ENCODE measurements around the gene NPM3. TPM values are rescaled to one million over a fixed set of nuclear protein-coding genes. Genes with fewer than 3 reads are reported as not detected.
A peak's percentile ranks its signal among the peaks of the same experiment; 100 is the strongest.

The NPM3 gene
- total and polyA plus RNA-seq, 2 of the 8 experiments (the other 6 are each of a cell fraction or from before 2014, with no cell fraction given): 127 to 175 TPM

DNA sequence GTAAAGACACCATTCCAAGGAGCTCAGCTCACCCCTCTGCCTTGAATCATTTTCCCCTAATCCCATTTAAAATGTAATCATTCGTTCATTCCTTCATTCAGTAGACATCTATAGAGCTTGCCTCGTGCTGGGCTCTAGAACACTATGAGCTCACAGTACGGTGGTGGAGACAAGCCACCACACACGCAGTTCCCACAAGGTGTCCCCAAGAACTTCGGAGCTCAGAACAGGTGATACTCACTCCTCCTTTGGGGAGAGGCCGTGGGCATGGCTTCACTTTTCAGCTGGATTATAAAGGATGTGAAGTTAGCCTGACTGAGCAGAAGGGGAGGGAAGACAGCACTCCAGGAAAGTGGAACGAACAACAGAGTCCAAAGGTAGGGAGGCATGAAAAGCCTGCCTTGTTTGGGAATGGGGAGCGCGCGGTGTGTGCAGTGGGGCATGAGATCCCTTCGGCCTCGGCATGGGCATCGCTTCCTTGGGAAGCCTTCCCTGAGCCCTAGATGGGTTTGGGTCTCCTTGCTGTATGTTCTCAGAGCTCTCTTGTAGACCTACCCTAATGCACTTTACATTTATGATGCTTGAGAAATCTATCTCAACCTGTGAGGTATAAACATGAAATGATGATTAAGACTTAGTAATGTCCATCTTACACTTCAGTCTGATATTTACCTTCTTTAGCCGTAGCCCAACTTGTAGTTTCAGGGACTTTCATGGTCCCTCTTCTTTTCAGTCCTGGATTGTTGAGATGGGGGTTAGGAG lies 35.8 kb upstream of the NPM3 start:
- Histone ChIP-seq H3K79me1 (ENCODE audit: low read depth, low read length) (peaks cover 7% of the 10 kb centered on the region), H3K4me1 (replicated peaks in 1 of 4; ENCODE audit: control insufficient read depth in 3 of 4, insufficient read depth in 4 of 4, low read length in 3 of 4) (peaks cover 0 to 5% (median 0%) of the 10 kb centered on the region in 4 experiments; a peak in 3 of 7 replicates), H3K4me2 (ENCODE audit: insufficient read depth in 1 of 2, low read depth in 2 of 2, low read length in 2 of 2) (peak overlapping the region; percentile 88 to 93), H2AFZ (ENCODE audit: low read length) (peak overlapping the region; percentile 45), H3K27ac (ENCODE audit: low read depth, low read length) (peak overlapping the region; percentile 63), H2BK12ac (ENCODE audit: low read depth, low read length) (peak overlapping the region; percentile 91), H3K79me2 (ENCODE audit: control insufficient read depth in 1 of 2, insufficient read depth in 2 of 2, low read length in 2 of 2) (peaks cover 37 to 44% of the 10 kb centered on the region in 2 experiments), H2AK5ac (ENCODE audit: low read depth, low read length) (no peak overlapping the region), H3K56ac (replicated peaks; ENCODE audit: insufficient read length, low read depth, low read length) (peak overlapping the region; percentile 0), H4K20me1 (replicated peaks in 1 of 2; ENCODE audit: control insufficient read depth in 1 of 2, insufficient read depth in 2 of 2, low read length in 2 of 2) (peaks cover 23 to 25% of the 10 kb centered on the region in 2 experiments), H3K4me3 (ENCODE audit: extremely low read depth in 1 of 4, insufficient read depth in 2 of 4, low read depth in 3 of 4, low read length in 4 of 4) (peak overlapping the region; percentile 77 to 98 (median 90)), H2BK5ac (ENCODE audit: low read depth, low read length) (peak overlapping the region; percentile 74), H3K36me3 (ENCODE audit: control insufficient read depth in 2 of 4, insufficient read depth in 4 of 4, low read length in 3 of 4) (no peaks in the 10 kb centered on the region), H3K23me2 (ENCODE audit: low read depth, low read length) (peaks cover 14% of the 10 kb centered on the region), H3K23ac (ENCODE audit: insufficient read length) (no peak overlapping the region), H3K9ac (replicated peaks in 1 of 4; ENCODE audit: extremely low read depth in 1 of 4, low read depth in 3 of 4, low read length in 3 of 4) (peak overlapping the region; percentile 52 to 91 (median 79)), H3K18ac (ENCODE audit: extremely low read depth, low read length) (peak overlapping the region; percentile 21; the same call in 1 of the 2 replicates), H3K14ac (ENCODE audit: insufficient read length) (no peak overlapping the region), H3K4ac (replicated peaks; ENCODE audit: insufficient read length, low read depth, low read length) (no peak overlapping the region), H4K91ac (replicated peaks; ENCODE audit: insufficient read length, low read length) (peak overlapping the region; percentile 30), H2BK15ac (ENCODE audit: low read length) (0 out of 2 replicates have a peak overlapping the region, but pooled peaks have one; percentile 14), H2BK20ac (ENCODE audit: low read length) (no peak overlapping the region), H3K9me3 (ENCODE audit: insufficient read depth in 2 of 2, low read depth in 1 of 2, low read length in 1 of 2) (no peaks in the 10 kb centered on the region), H4K8ac (ENCODE audit: extremely low read depth, insufficient read depth, low read length) (peak overlapping the region; percentile 83; the same call in 1 of the 2 replicates), H2BK120ac (replicated peaks; ENCODE audit: low read depth, low read length) (no peak overlapping the region), H4K5ac (ENCODE audit: insufficient read length, low read depth, low read length) (peak overlapping the region; percentile 74), H3K27me3 (replicated peaks in 1 of 4; ENCODE audit: control insufficient read depth in 3 of 4, extremely low read depth in 1 of 4, insufficient read depth in 3 of 4, low read length in 3 of 4) (no peaks in the 10 kb centered on the region)
- DNase-seq (ENCODE audit: low read depth in 1 of 2, low spot score in 2 of 2) (no peak), FAIRE-seq (no peak)
- CTCF ChIA-PET (ENCODE audit: partially characterized antibody): interaction anchor here (0.6 to 7.0 kb wide), 11 partner anchors 13 to 1460 kb away, joined by 3 to 46 read pairs (median 5); partner anchors contain the start of gene KCNIP2
- WGBS, 2 experiments (ENCODE audit: extremely low coverage in 1 of 2, insufficient coverage in 1 of 2, insufficient read length in 1 of 2, insufficient replicate concordance in 2 of 2, low coverage in 1 of 2, low lambda C conversion rate in 2 of 2, missing lambda C conversion rate in 1 of 2): 25% methylated on average over 14 of the region's 14 CpGs; no CpG with 5 or more reads in 1 of the 2 experiments
- POLR2A ChIA-PET (ENCODE audit: partially characterized antibody): interaction anchor here (0.7 to 6.0 kb wide), 35 partner anchors 11 to 316 kb away, joined by 3 to 100 read pairs (median 6); partner anchors contain the start of genes FBXW4, HPS6, KCNIP2 and NPM3
- TF ChIP-seq, protein P1, sequence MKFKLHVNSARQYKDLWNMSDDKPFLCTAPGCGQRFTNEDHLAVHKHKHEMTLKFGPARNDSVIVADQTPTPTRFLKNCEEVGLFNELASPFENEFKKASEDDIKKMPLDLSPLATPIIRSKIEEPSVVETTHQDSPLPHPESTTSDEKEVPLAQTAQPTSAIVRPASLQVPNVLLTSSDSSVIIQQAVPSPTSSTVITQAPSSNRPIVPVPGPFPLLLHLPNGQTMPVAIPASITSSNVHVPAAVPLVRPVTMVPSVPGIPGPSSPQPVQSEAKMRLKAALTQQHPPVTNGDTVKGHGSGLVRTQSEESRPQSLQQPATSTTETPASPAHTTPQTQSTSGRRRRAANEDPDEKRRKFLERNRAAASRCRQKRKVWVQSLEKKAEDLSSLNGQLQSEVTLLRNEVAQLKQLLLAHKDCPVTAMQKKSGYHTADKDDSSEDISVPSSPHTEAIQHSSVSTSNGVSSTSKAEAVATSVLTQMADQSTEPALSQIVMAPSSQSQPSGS (IDR thresholded peaks at IDR 0.05; ENCODE audit: low read length): 0 out of 2 replicates have a peak, but pooled peaks have one; percentile 74
- TF ChIP-seq, protein P2, sequence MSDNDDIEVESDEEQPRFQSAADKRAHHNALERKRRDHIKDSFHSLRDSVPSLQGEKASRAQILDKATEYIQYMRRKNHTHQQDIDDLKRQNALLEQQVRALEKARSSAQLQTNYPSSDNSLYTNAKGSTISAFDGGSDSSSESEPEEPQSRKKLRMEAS (IDR thresholded peaks at IDR 0.05): peak; percentile 62
- TF ChIP-seq POLR2AphosphoS5 (IDR thresholded peaks at IDR 0.05; ENCODE audit: low read depth, low read length): peak; percentile 41; the same call in 1 of the 2 replicates
- TF ChIP-seq CHD2 (IDR thresholded peaks at IDR 0.05; ENCODE audit: low read length): peak; percentile 7; the same call in 1 of the 2 replicates
- TF ChIP-seq RFX5 (IDR thresholded peaks at IDR 0.05; ENCODE audit: borderline replicate concordance, low read depth, low read length): no peak
- peak; percentile 49 for TF ChIP-seq SAP30 (IDR thresholded peaks at IDR 0.05; ENCODE audit: insufficient read depth, insufficient replicate concordance, low read length)
- TF ChIP-seq RAD21 (IDR thresholded peaks at IDR 0.05 in 1 of 2, conservative IDR thresholded peaks at IDR 0.05 in 1 of 2; ENCODE audit: low read depth in 2 of 2, low read length in 2 of 2): no peak
- no peak for TF ChIP-seq ASH2L (IDR thresholded peaks at IDR 0.05; ENCODE audit: low read length)

All from H1 (cell line).